GM21381 (cell line): ENCODE results near the gene LHFPL3.
A peak's percentile ranks its signal among the peaks of the same experiment; 100 is the strongest.

ENCODE experiments used
- ATAC-seq: cut with Tn5 transposase; IDR thresholded peaks from one replicate; pipeline ENCODE4 v1.9.1; 2021; ENCODE audit warnings: mild to moderate bottlenecking, moderate library complexity; ENCODE audit not compliant: unreplicated experiment

The LHFPL3 gene

DNA sequence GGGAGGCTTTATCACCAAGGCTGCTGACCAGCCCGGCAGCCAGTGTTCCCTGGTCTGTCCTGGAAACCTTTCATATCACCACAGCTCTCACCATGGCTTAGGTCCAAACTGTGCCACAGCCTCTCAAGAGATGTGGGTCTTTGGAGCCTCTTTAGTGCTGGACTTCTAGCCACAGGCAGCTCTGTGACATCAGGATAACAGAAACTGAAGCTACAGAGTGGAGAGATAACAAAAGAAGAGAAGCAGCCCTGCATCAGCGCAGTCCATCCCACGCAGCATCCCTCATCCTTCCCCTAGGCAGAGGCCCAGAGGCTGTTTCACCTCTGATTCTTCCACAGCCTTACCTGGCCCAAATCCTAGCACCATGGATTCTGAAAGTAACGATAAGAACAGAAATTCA, 497.7 kb downstream of the LHFPL3 start:
- no peak for ATAC-seq

- no peak for ATAC-seq
These were observed 508.6 kb downstream of the LHFPL3 start for GRCh38 chr7:104836976-104837375.

DNA sequence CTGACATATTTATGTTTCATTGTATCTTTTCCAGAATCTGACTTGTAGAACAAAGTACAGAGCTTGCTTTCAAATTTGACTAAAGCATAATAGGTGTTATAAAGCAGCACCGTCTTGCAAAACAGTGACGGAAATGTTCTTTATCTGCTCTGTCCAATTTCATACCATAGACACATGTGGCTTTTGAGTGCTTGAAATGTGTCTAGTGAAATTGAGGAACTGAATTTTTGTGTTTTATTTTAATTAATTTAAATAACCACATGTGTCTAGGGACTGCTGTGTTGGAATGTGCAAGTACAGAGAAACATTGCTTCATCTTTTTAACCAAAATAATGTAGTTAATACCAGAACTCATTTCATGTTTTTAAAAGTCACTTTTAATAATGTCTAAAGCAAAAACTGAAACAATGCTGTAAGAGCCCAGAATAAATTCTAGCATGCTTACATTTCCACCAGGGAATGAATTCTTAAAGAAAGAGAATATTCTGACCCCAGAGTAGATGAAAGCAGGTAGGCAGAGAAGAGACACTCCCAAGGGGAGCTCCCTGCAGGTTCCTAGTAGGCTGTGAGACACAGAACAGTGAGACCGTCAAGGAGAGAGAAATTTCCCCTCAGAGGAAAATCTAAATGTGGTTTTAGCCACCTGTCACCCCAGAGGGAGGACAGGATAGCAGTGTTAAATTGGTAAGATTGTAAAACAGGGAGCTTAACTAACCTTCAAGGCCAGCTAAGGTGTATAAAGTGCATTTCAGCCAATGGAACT, 510.3 kb downstream of the LHFPL3 start:
- ATAC-seq: no peak

DNA sequence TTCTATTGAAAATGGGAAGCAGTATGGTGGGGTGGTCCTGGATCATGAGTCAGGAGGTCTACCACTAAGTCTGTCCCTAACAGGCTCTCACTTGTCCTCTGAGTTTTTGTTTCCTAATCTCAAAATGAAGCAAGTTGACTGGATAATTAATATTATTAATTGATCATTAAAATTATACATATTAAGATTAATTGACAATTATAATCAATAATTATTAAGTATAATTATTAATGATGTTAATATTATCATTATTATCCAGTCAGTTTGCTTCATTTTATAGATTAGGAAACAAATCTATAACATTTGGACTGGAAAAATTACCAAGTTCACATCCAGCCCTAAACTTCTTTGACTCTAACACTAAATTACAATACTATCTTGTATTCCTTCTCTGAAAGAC, 511.4 kb downstream of the LHFPL3 start:
- no peak for ATAC-seq

DNA sequence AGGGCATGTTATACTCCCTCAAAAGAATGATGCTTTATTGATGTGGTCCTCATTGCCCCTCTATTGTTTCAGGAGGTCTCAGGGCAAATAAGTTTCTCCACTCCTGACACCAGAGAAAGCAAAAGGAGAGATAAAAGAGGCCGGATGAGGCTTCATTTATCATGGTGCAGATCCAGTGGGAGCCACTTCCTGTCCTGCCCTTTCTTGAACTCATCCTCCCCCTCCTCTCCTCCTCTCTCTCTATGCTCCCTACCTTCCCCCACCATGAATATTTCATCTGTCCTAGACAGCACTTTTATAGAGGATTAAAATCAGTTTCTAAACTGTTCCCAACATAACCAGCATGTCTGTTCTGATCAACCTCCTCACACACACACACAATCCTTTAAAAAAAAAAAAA, 513.4 kb downstream of the LHFPL3 start:
- no peak for ATAC-seq

DNA sequence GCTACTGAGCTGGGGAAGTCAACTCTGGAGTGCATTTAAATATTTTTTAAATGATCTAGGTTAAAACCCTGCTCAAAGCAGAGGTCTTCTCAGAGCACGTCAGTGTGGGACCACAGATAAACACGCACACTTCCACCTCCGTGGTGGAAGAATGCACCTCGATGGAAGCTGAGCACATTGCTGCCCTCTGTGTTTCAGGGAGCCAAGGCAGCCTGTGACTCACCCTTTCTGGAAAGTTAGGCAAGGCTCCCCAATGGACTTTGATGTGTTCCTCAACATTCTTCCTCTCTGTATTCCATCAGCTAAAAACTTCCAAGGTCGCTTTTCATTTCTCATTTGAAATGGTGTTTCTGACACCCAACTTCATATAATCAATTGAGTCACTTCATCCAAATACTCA, 514.8 kb downstream of the LHFPL3 start:
- no peak for ATAC-seq

- ATAC-seq: no peak
These were observed 517.2 kb downstream of the LHFPL3 start for GRCh38 chr7:104845557-104845956.

- no peak for ATAC-seq
These were observed 518.3 kb downstream of the LHFPL3 start for GRCh38 chr7:104846731-104847130.

DNA sequence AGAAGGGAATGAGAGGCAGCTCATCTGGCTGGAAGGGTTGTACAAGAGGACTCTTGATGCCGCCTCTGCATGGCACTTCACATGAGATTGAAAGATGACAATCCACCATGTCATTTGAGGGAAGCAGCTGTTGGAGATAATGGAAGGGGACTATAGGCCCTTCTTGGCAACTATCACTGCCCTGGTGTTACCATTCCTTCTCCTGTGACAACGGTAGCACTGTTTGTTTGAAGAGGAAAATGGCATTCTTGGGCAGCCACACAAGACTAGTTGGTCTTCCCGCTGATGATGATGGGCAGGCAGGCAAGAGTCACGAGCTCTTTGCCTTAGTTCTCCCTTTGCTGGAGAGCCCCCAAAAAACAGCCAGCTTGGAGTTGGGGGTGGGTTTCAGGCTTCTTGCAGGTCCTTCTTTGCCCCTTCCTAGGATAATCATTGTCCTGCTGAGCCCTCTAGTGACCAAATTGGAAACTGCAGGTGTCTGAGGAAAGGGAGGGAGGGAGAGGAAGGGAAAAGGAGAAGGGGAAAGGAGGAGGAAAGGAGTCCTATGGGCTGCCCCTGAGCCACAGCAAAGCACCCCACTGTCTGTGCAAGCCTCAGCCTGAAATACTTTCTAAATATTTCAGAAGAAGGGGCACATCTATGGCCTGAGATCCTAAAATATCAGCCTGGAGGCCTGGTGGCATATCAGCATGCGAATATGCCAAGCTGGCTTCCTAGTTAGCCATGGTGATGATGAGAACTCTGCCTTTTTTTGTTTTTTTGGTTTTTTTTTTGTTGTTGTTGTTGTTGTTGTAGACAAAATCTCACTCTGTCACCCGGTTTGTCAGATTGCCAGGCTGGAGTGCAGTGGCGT, 520.0 kb downstream of the LHFPL3 start:
- no peak for ATAC-seq

DNA sequence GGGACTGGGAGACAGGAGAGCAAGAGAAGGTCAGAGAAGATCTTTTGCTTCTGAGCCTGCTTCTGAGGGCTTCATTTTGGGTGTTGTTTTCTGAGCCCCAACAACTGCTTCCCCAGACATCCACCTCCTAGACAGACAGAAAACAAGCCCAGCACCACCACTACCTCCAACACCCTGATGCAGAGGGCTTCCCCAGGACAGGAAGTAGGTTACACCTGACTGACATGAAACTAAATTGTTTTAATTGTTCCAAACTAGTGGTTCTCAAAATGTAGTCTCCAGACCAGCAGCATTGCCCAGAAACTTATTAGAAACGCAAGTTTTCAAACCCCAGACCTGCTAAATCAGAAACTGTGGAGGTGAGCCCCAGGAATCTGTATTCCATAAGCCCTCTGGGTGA, 522.0 kb downstream of the LHFPL3 start:
- no peak for ATAC-seq

DNA sequence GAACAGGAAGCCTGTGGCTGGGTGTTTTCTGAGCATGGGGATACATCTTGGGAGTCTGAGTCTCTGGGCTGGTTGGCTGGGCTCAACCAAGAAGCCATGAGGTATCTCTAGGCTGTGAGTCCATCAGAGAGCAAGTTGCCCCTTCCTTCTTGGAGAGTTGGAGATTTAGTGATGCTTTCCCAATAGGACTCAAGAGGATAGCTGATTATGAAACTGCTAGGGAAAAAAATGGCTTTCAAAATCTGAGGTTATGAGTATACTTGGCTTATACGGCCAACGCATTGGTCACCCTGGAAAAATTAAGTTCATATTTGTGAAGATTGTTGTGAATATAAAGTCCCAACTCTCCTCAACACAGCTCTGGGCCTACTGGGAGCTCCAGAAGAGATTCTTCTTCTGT, 522.9 kb downstream of the LHFPL3 start:
- ATAC-seq: no peak

DNA sequence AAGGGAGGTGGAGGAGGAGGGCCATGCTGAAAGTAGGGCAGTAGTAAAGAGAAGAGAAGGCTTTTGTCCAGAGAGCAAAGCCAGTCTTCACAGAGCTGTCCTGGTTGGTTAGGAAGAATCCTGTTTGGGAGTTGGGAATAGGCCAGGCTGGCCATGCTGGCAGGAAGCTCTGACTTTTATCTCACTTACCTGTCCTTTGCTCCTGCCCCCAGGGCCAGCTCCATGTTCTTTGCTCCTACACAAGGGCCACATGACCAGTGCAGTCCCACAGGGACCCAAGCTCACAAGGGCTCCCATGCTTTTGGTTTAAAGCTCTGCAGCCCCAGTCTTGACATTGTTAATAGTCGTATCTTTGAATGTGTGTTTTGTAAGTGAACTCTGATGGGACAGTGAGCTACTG, 524.0 kb downstream of the LHFPL3 start:
- no peak for ATAC-seq

DNA sequence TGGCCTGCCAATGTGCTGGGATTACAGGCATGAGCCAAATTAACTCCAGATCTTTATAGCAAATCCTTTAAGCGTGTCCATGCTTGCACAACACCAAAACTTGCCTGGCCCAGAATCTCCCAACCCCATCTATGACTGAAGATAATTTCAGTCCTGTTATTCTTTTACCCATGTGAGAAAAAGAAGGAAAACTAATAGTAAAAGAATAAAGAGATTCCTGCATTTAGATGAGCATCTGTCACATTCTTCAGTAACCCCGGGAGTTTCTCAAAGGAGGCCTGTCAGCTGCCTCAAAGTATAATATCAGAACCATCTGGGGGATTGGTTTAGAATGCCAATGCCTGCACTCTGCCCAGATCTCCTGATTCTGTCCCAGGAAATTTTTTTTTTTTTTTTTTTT, 527.5 kb downstream of the LHFPL3 start:
- ATAC-seq: no peak

GRCh38 chr7:104857458-104858425, 529.3 kb downstream of the LHFPL3 start:
- ATAC-seq: peak; percentile 59

- ATAC-seq: no peak
These were observed 531.5 kb downstream of the LHFPL3 start for GRCh38 chr7:104859754-104860426.

DNA sequence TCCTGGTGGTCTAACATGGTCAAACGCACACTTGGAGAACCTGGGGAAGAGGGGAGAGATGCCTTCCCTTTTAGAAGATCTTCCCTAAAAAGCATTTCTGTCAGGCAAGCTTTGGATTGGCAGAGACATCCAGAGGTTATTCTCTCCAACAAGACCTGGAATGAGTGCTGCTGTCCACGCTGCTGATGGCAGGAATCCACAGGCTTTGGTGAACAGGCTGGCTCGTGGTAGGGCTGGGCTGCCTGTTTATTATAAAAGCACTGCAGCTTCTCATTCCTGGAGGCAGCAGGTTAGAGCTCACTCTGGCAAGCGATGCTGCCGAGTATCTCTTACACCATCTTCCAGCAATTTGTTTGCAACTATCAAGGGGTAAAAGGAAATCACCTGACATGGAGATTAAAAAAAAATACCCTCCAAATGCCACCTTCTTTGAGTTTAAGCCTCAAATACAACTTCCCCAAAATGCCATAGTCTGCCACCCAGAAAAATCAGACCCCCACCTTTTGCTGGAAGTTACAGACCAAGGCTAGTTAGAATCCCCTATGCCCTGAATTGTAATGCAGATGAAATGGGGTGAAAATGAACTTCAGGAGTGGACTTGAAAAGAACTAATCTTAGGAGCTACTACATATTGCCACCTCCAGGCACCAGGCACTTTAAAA, 533.5 kb downstream of the LHFPL3 start:
- ATAC-seq: no peak

GRCh38 chr7:104862719-104863118, 534.3 kb downstream of the LHFPL3 start:
- ATAC-seq: no peak

GRCh38 chr7:104873401-104873800, 545.0 kb downstream of the LHFPL3 start:
- ATAC-seq: no peak

DNA sequence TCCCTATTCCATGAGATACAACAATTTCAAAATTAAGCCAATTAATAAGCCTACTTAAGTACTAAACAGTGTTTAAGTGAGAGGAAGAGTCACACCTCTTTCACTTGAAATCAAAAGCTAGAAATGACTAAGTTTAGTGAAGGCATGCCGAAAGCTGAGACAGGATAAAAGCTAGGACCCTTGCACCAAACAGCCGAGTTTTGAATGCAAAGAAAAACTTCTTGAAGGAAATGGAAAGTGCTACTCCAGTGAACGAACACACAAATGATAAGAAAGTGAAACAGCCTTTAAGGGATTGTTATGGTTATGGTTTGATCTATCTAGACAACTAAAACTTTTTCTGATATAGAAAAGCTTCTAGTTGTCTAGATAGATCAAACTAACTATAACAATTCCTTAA, 550.2 kb downstream of the LHFPL3 start:
- ATAC-seq: peak; percentile 87

GRCh38 chr7:104883248-104883717, 554.9 kb downstream of the LHFPL3 start:
- ATAC-seq: no peak
